Smooth muscle cell of the brain vasculature (primary cell): ENCODE measurements around the gene CHGA.

Source experiments
- DNase-seq: peaks from one replicate; pipeline ENCODE4 v3.0.0-alpha.2; 2012; ENCODE audit warnings: low read depth, low spot score

Gene CHGA

GRCh38 chr14:92905667-92906066, 17.3 kb upstream of the CHGA start:
- DNase-seq = no peak

DNA sequence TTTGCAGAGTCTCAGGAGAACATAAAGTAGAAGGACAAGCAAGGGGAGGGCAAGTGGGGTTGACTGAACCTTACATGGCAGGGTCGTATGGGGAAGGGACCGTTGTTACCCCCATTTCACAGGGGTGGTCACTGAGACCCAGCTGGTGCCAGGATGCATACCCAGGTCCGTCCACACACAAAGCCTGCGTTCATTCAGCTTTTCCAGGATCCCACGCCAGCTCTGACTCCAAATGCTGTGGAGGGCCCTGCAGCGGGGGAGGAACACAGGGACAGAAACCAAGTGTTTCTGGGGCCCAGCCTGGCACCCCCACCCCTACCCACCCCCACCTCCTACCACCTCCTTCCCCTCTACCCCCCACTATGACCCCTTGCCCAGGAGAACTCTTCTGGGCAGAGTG, 16.5 kb upstream of the CHGA start:
- DNase-seq = no peak

DNA sequence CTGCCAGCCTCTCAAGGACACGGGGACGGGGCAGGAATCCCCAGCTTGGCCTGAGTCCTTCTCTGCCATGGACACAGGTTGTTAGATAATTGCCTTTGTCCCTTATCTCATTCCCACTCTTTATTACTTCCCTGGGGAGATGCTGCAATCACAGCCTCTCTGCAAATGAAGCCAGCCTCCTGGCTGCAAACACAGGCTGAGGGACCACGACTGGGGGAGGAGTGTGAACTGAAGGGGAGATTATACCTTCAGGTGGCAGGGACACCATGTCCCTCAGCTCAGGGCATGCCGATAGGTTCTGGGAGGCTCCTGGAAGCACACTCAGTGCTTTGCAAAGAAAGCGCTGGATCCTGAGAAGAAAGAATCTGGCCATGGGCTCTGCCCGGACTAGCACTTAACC, 16.1 kb upstream of the CHGA start:
- DNase-seq = no peak

DNA sequence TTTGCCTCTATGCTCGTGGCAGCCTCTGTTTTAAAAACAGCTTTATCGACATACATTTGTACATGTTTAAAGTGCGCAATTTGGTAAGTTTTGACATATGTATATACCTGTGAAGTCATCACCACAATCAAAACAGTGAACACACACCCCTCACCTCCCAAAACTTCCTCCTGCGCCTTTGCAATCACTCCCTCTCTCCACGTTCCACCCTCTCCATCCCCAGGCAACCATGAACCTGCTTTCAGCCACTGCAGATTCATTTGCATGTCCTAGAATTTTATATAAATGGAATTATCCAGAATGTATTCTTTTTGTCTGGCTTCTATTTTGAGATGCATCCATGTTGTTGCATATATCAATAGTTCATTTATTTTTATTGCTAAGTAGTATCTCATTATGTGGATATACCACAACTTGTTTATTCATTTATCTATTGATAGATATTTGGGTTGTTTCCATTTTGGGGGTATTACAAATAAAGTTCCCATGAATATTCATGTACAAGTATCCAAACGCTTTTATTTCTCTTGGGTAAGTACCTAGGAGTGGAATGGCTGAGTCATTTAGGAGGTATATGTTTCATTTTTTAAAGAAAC, 15.5 kb upstream of the CHGA start:
- no peak for DNase-seq

DNA sequence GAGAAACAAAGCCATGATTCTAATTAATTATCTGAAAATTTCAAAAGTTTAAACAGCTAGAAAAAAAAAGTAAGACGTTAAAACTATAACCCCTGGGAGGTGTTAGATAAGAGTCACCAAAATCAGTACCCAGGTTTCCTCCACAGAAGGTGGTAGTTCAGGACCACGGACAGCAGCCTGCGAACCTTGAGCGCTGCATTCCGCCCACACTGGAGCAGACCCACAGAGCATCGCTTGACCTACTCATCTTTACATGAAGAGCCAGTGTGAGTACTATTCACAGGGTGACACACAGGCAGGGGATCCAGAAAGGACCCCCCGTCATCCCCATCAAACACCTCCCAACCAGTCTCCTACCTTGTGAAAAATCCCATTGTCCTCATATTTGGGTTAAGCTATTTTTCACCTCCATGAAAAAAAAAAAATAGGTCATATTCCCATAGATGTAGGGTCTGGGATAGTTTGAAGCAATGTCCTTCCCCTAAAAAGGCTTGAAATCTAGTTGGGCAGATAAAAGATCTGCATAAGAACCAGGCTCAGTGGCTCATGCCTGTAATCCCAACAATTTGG, 8.8 kb upstream of the CHGA start:
- no peak for DNase-seq

GRCh38 chr14:92916201-92916600, 6.7 kb upstream of the CHGA start:
- no peak for DNase-seq

DNA sequence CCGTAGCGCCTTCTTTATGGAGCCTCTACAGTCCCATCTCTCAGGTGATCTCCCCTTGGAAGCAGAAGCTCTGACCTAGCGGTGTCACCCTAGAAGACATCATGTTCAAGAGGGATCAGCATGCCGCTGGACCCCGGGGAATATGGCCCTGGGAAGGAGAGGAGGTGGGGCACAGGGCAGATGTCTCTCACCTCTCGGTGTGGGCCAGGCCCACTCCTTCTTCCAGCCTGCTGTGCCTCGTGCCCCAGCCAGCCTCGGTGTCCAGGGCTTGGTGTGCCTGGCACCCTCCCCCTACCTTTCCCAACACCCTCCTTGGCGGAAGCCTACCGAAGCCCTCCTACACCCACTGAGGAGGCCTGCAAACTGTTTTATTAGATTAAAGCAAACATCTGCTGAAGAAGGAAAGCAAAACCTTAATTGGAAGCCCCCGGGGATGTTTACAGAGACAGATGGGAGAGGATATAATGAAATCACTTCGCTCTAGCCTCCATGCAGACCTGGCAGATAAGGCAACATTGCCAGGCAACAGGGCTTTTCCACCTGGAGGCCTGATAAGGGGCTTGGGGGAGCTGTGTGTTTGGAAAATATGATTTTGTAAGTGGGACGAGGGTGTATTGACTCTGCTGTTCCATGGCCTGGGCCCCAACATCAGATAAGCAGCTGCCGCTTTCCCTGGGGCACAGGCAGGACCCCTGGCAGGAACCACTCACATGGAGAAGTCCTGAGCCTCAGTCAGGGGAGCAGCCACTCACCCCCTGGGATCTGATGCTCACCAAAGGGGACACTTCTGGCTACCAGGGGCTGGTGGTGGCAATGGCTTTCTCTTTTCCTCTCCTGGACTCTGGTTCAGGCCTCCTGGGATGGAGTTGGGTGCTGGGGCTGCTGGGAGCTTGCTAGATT, 5.7 kb upstream of the CHGA start:
- DNase-seq = no peak

- no peak for DNase-seq
Observed at GRCh38 chr14:92917956-92918355, 5.0 kb upstream of the CHGA start.

DNA sequence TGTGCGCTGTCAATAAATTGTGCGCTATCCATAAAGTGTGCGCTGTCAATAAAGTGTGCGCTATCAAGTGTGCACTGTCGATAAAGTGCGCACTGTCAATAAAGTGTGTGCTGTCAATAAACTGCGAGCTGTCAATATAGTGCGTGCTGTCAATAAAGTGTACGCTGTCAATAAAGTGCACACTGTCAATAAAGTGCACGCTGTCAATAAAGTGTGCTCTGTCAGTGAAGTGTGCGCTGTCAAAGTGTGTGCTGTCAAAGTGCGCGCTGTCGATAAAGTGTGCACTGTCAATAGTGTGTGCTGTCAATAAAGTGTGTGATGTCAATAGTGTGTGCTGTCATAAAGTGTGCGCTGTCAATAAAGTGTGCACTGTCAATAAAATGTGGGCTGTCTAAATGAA, 2.9 kb upstream of the CHGA start:
- DNase-seq = no peak

- DNase-seq = no peak
Observed at GRCh38 chr14:92922155-92922735, 705 bp upstream of the CHGA start.

- no peak for DNase-seq
Observed at GRCh38 chr14:92923744-92924103, 774 bp downstream of the CHGA start.

DNA sequence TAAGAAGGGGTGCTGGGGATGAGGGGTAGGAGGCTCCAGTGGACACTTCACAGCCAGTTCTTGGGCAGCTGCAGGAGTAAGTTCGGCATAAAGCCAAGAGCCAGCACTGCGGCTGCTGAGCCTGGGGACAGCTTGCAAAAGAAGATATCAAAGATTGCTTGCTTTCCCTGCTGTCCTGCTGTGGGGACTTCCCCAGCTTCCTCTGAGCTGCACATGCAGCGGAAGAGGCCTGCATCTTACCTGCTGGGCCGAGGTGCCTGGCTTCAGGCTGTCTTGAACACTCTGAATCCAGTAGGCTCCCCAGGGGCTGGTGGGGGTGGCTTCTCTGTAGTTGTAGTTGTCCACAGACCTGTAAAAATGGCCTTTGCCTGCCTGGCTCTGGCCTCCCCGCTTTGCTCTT, 1.3 kb downstream of the CHGA start:
- no peak for DNase-seq

DNA sequence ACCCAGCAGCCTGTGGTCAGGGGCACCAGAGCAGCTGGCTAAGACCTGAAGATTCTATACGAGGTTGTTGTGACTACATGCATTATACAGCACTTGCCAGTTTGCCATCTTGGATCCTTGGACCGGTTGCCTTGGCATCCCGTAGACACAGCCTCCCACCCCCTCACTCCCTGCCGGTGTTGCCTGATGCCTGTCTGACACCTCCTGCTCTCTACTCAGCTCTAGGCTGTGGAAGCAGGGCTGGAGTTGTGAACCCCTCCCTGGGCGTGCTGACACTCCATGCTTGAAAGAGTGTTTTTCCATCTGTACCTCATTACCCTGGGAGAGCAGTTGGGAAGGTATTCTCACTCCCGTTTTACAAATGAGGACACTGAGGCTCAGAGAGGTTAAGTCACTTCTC, 2.5 kb downstream of the CHGA start:
- DNase-seq = no peak

- DNase-seq = no peak
Observed at GRCh38 chr14:92926180-92926845, 3.4 kb downstream of the CHGA start.

DNA sequence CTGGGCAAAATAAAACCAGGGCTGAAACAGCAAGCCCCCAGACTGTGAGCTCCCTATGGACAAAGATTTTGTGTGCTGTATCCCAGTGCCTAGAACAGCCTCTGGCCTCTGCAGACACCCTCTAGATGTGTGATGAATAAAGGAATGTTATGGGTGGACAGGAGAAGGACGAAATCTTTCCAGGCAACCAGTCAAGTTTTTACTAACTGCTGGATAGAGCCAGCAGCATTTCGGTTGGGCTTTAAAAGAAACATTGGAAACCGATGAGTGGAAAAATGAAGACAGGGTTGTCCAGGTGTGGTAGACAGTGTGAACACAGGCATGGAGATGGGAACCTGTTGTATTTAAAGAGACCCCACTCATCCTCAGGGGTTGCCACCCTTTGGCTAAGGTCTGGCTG, 4.0 kb downstream of the CHGA start:
- DNase-seq = no peak

DNA sequence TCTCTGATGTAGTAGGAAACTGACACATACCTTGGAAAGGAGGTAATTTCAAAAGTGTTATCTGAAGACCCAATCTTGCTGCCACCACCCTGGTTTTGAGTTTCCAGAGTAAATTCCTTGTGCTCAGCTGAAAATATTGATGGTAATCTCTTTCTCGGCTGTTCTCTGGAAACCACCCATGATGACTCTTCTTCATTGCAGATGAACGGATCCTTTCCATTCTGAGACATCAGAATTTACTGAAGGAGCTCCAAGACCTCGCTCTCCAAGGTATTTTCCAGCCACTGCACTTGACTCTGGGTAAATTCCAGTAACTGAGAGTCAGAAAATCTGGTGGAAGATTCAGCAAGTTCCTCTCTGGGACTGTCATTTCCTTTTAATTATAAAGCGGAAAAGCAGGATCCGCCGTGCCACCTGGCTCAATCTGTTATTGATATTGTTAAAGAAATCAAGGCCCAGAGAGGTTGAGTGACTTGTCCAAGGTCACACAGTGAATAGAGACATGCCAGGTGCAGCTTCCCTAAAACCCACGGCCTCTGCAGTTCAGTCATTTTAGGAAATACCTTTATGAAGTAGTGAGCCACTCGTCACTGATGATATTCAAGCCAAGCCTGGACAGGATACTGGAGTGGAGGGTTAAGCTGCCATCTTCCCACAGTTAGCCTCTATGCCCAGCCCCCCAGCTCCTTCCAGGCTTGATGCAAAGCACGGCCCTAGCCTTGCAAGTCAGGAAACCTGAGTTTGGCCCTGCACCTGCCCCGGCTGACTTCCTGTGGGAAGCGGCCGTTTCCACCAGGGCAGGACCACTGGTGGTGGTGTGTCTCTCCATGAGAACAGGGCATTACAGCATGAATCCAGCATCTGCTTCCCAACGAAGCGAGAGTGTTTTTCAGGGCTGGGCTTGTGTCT, 4.7 kb downstream of the CHGA start:
- no peak for DNase-seq

- DNase-seq = no peak
Observed at GRCh38 chr14:92928258-92928629, 5.3 kb downstream of the CHGA start.

DNA sequence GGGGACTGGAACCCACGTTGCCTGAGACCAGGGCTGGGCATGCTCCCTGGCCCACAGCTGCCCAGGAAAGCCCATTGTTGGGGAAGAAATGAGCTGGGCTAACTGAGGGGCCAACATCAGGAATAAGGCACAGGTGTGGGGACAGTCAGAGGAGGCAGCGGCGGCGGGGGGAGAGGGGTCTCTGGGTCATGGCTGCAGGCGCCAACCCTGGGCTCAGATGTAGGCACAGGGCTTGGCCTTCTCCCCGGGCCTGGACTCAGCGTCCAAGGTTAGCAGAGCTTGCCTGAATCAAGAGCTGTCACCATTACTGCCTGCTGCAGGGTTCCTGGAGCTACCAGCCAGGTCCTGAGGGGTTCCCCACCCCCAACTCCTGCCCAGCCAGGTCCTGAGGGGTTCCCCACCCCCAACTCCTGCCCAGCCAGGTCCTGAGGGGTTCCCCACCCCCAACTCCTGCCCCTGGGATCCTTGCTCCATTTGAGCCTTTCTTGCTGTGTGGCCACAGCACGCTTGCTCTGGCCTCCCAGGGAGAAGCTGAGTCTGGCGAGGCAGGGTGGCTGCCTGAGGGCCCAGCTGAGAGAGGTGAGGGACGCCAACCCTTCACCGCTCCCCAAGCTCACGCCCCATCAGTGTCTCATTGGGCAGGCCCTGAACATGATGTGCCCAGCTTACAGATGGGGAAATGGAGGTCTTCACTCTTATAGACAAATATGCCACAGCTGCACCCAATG, 6.2 kb downstream of the CHGA start:
- no peak for DNase-seq

GRCh38 chr14:92929689-92930608, 7.0 kb downstream of the CHGA start:
- no peak for DNase-seq
